H1 (cell line): Measurements from ENCODE around the gene SLC25A42. TPM values are rescaled to one million over a fixed set of nuclear protein-coding genes. Genes with fewer than 3 reads are reported as not detected.

ENCODE experiments used
- CREB1 ChIP-seq: IDR thresholded peaks from 2 replicates; pipeline ENCODE4 v1.6.1; 2012; ENCODE audit warnings: inconsistent platforms
- GABPA ChIP-seq: IDR thresholded peaks from 2 replicates; pipeline ENCODE4 v1.6.1; 2011; ENCODE audit warnings: mild to moderate bottlenecking, low read length, moderate library complexity, borderline replicate concordance; ENCODE audit not compliant: insufficient read depth
- PHF8 ChIP-seq: fragments of 200-600 bp; sonication (generic); conservative IDR thresholded peaks from 2 replicates; pipeline ENCODE4 v1.7.1; 2012; ENCODE audit warnings: low read depth, mild to moderate bottlenecking, inconsistent platforms, low read length, moderate library complexity
- SIX5 ChIP-seq: IDR thresholded peaks from 2 replicates; pipeline ENCODE4 v1.6.1; 2011; ENCODE audit warnings: mild to moderate bottlenecking, low read depth, low read length
- TAF1 ChIP-seq: IDR thresholded peaks from 2 replicates; pipeline ENCODE4 v1.6.1; 2011; ENCODE audit warnings: mild to moderate bottlenecking, low read depth, low read length
- polyA plus RNA-seq, 7 experiments: library from polyadenylated mRNA; depleted of rRNA in 3 of 7; stranded (reverse) in 5 of 7; unstranded in 2 of 7; fragments of >200 nt in 5 of 7; fragments of 200-250 nt in 2 of 7; gene quantifications; 1 replicate in 5 of 7; 2 replicates in 1 of 7; 4 replicates in 1 of 7; pipeline versions ENCODE4 v1.2.1 to v1.2.3, GENCODE V29; 2011 to 2013; ENCODE audit warnings: missing spikeins in 2 of 7, mixed read lengths in 2 of 7
- total RNA-seq: library from RNA; stranded (reverse); fragmentation: NEBNext Ultra II Directional; extraction: Animal tissue kit (Norgen Biotek cat#: 25700); gene quantifications from 2 replicates; pipeline ENCODE4 v1.2.1, GENCODE V29; 2021

Gene SLC25A42
- total and polyA plus RNA-seq, 2 of the 8 experiments (the other 6 are each of a cell fraction or from before 2014, with no cell fraction given) = 5.9 to 6.2 TPM

GRCh38 chr19:19152668-19153384, 89.0 kb downstream of the SLC25A42 start (continued):
- TF ChIP-seq PHF8 = no peak
- no peak for TF ChIP-seq TAF1
- no peak for TF ChIP-seq GABPA
- TF ChIP-seq SIX5 = no peak
- no peak for TF ChIP-seq CREB1
